WTC11 (cell line): ENCODE results near the gene TMPRSS11D. TPM values are rescaled to one million over a fixed set of nuclear protein-coding genes. Genes with fewer than 3 reads are reported as not detected.

Source experiments
- ATAC-seq: fragments of 200-7000 bp; cut with Tn5 transposase; 2 replicates; pipeline ENCODE4 v1.10.0; 2021; ENCODE audit warnings: mild to moderate bottlenecking, moderate library complexity
- CTCF ChIA-PET: fragments of 300-600 bp; sonication (Branson Sonifier 250); formaldehyde crosslinking; loops from one replicate; lab custom pipeline; 2021; ENCODE audit warnings: antibody characterized with exemption; lab: Charles Lee
- POLR2A ChIA-PET: fragments of 350-600 bp; sonication (Branson Sonifier 250); formaldehyde crosslinking; loops from one replicate; lab custom pipeline; 2021; ENCODE audit warnings: antibody characterized with exemption; lab: Charles Lee
- DNase-seq: peaks from one replicate; pipeline ENCODE4 v3.0.0; 2021; ENCODE audit warnings: low spot score
- H3K27ac Mint-ChIP-seq: 2 replicates; pipeline ENCODE4 v1.8.0; 2021; ENCODE audit warnings: mixed read lengths
- H3K27me3 Mint-ChIP-seq: 2 replicates; pipeline ENCODE4 v1.8.0; 2021; ENCODE audit warnings: low read depth, mild to moderate bottlenecking, moderate library complexity, mixed read lengths
- H3K36me3 Mint-ChIP-seq: 2 replicates; pipeline ENCODE4 v1.8.0; 2021; ENCODE audit warnings: mixed read lengths
- H3K4me1 Mint-ChIP-seq: 2 replicates; pipeline ENCODE4 v1.8.0; 2022; ENCODE audit warnings: mixed read lengths
- H3K4me3 Mint-ChIP-seq: 2 replicates; pipeline ENCODE4 v1.8.0; 2021; ENCODE audit warnings: mild to moderate bottlenecking, moderate library complexity, mixed read lengths
- H3K9me3 Mint-ChIP-seq: 2 replicates; pipeline ENCODE4 v1.8.0; 2021; ENCODE audit warnings: mixed read lengths
- ELF4 ChIP-seq: sonication (generic); formaldehyde crosslinking; IDR thresholded peaks from 2 replicates; pipeline ENCODE4 v1.8.1; 2022; ENCODE audit warnings: low read depth, mild to moderate bottlenecking, moderate library complexity, missing genetic modification reagents
- ESRRA ChIP-seq: sonication (generic); formaldehyde crosslinking; IDR thresholded peaks from 2 replicates; pipeline ENCODE4 v1.8.1; 2022; ENCODE audit warnings: mild to moderate bottlenecking, missing genetic modification reagents, borderline replicate concordance
- JAZF1 ChIP-seq: fragments of 250-450 bp; sonication (Bioruptor Pico); IDR thresholded peaks from 2 replicates; pipeline ENCODE4 v1.9.0; 2021; ENCODE audit warnings: moderate library complexity, mild to moderate bottlenecking, inconsistent platforms
- KAT7 ChIP-seq: sonication (generic); formaldehyde crosslinking; IDR thresholded peaks from 2 replicates; pipeline ENCODE4 v1.8.1; 2023; ENCODE audit warnings: missing genetic modification reagents, mild to moderate bottlenecking, borderline replicate concordance
- NFATC4 ChIP-seq: fragments of 250-450 bp; sonication (Bioruptor Pico); IDR thresholded peaks from 2 replicates; pipeline ENCODE4 v1.9.0; 2021; ENCODE audit warnings: mild to moderate bottlenecking
- NFYB ChIP-seq: sonication (generic); formaldehyde crosslinking; conservative IDR thresholded peaks from 2 replicates; pipeline ENCODE4 v1.8.0; 2022; ENCODE audit warnings: low read depth, missing genetic modification reagents
- NR2C2 ChIP-seq: sonication (generic); formaldehyde crosslinking; IDR thresholded peaks from 2 replicates; pipeline ENCODE4 v1.8.0; 2022; ENCODE audit warnings: mild to moderate bottlenecking, missing genetic modification reagents
- PRRX2 ChIP-seq: fragments of 250-450 bp; sonication (Bioruptor Pico); IDR thresholded peaks from 2 replicates; pipeline ENCODE4 v1.8.0; 2021; ENCODE audit warnings: mild to moderate bottlenecking
- SOX15 ChIP-seq: fragments of 250-450 bp; sonication (Bioruptor Pico); IDR thresholded peaks from 2 replicates; pipeline ENCODE4 v1.9.0; 2021; ENCODE audit warnings: mild to moderate bottlenecking
- ZNF671 ChIP-seq: fragments of 250-450 bp; sonication (Bioruptor Pico); IDR thresholded peaks from 2 replicates; pipeline ENCODE4 v1.8.0; 2021; ENCODE audit warnings: mild to moderate bottlenecking
- total RNA-seq: library from RNA; stranded (reverse); gene quantifications from 3 replicates; pipeline ENCODE4 v1.2.3, GENCODE V29; 2021
- TF ChIP-seq, protein P1 (sequence below): sonication (generic); formaldehyde crosslinking; IDR thresholded peaks from 2 replicates; pipeline ENCODE4 v1.8.0; 2023; ENCODE audit warnings: missing genetic modification reagents, mild to moderate bottlenecking, borderline replicate concordance
- TF ChIP-seq, protein P2 (sequence below): sonication (generic); formaldehyde crosslinking; IDR thresholded peaks from 2 replicates; pipeline ENCODE4 v1.8.0; 2022; ENCODE audit warnings: mild to moderate bottlenecking, missing genetic modification reagents
- TF ChIP-seq, protein P3 (sequence below): sonication (generic); formaldehyde crosslinking; IDR thresholded peaks from 2 replicates; pipeline ENCODE4 v1.8.1; 2022; ENCODE audit warnings: mild to moderate bottlenecking, moderate library complexity, missing genetic modification reagents
- TF ChIP-seq, protein P4 (sequence below): fragments of 200-600 bp; IDR thresholded peaks from 2 replicates; pipeline ENCODE4 v1.8.0; 2022; ENCODE audit warnings: antibody characterized with exemption

The TMPRSS11D gene
- total RNA-seq, 1 experiment from 2014 or later, result not detected

DNA sequence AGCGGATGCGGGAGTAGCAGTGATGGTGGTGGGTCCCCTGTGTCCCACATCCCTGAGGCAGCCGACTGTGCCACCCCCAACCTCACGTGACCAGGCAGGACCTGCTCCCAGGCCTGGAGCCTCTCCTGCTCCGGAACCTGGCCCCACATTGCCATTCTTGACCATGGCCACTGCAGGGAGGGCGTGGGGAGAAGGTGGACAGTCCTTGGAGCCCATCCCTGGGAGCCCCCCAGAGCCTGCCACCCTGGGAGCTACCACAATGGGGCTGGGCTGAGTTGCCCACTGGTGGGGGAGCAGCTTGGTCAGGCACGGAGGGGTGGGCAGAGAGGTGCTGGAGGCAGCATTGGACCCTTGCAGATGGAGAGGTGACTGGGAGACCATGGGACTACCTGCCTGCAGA lies 42.7 kb upstream of the TMPRSS11D start (continued):
- TF ChIP-seq, protein P1, sequence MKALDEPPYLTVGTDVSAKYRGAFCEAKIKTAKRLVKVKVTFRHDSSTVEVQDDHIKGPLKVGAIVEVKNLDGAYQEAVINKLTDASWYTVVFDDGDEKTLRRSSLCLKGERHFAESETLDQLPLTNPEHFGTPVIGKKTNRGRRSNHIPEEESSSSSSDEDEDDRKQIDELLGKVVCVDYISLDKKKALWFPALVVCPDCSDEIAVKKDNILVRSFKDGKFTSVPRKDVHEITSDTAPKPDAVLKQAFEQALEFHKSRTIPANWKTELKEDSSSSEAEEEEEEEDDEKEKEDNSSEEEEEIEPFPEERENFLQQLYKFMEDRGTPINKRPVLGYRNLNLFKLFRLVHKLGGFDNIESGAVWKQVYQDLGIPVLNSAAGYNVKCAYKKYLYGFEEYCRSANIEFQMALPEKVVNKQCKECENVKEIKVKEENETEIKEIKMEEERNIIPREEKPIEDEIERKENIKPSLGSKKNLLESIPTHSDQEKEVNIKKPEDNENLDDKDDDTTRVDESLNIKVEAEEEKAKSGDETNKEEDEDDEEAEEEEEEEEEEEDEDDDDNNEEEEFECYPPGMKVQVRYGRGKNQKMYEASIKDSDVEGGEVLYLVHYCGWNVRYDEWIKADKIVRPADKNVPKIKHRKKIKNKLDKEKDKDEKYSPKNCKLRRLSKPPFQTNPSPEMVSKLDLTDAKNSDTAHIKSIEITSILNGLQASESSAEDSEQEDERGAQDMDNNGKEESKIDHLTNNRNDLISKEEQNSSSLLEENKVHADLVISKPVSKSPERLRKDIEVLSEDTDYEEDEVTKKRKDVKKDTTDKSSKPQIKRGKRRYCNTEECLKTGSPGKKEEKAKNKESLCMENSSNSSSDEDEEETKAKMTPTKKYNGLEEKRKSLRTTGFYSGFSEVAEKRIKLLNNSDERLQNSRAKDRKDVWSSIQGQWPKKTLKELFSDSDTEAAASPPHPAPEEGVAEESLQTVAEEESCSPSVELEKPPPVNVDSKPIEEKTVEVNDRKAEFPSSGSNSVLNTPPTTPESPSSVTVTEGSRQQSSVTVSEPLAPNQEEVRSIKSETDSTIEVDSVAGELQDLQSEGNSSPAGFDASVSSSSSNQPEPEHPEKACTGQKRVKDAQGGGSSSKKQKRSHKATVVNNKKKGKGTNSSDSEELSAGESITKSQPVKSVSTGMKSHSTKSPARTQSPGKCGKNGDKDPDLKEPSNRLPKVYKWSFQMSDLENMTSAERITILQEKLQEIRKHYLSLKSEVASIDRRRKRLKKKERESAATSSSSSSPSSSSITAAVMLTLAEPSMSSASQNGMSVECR (CRISPR knock-in tag), result no peak

DNA sequence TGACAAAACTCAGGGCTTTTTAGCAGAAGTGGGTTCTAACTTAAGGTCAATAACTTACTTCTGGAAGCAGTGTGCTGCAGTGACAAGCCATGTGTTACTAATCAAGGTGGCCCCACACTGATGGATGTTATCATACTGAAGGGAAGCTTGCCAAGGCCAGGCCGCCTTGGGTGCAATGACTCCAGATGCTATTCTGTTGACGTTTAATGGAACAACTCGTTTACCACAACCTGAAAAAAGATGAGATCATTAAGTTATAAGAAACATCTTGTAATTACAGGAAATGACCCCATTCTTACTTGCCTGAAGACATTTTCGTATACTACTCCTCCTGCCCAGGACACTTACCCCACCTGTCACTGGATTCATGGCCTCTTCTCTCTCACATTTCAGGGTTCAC lies 38.9 kb upstream of the TMPRSS11D start:
- DNase-seq, result no peak
- Mint-ChIP-seq H3K4me1 (0 out of 2 replicates have a peak, but pooled peaks cover 2% of the 10 kb centered on the region), H3K4me3 (no peak overlapping the region), H3K27ac (no peak overlapping the region), H3K36me3 (no peaks in the 10 kb centered on the region), H3K9me3 (peaks cover 7% of the 10 kb centered on the region), H3K27me3 (no peaks in the 10 kb centered on the region)
- CTCF ChIA-PET, result no interaction called here
- POLR2A ChIA-PET, result no interaction called here
- no peak for ATAC-seq
- TF ChIP-seq, protein P2, sequence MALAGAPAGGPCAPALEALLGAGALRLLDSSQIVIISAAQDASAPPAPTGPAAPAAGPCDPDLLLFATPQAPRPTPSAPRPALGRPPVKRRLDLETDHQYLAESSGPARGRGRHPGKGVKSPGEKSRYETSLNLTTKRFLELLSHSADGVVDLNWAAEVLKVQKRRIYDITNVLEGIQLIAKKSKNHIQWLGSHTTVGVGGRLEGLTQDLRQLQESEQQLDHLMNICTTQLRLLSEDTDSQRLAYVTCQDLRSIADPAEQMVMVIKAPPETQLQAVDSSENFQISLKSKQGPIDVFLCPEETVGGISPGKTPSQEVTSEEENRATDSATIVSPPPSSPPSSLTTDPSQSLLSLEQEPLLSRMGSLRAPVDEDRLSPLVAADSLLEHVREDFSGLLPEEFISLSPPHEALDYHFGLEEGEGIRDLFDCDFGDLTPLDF (CRISPR knock-in tag), result no peak
- TF ChIP-seq, protein P1 (CRISPR knock-in tag), result no peak
- TF ChIP-seq KAT7 (CRISPR knock-in tag) (no peak), ELF4 (no peak), SOX15 (CRISPR knock-in tag) (no peak), NR2C2 (CRISPR knock-in tag) (no peak)

- CTCF ChIA-PET, result interaction anchor here (1.0 to 1.4 kb wide), 4 partner anchors 70 to 258 kb away, joined by 3 read pairs; no protein-coding TSS in a partner anchor
- no peaks in the 10 kb centered on the region for H3K27me3 Mint-ChIP-seq
- peak; percentile 94 for ATAC-seq
- H3K9me3 Mint-ChIP-seq, result no peaks in the 10 kb centered on the region
- no peak overlapping the region for H3K4me3 Mint-ChIP-seq
- no peaks in the 10 kb centered on the region for H3K36me3 Mint-ChIP-seq
- TF ChIP-seq, protein P3, sequence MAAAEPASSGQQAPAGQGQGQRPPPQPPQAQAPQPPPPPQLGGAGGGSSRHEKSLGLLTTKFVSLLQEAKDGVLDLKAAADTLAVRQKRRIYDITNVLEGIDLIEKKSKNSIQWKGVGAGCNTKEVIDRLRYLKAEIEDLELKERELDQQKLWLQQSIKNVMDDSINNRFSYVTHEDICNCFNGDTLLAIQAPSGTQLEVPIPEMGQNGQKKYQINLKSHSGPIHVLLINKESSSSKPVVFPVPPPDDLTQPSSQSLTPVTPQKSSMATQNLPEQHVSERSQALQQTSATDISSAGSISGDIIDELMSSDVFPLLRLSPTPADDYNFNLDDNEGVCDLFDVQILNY (CRISPR knock-in tag), result no peak
- TF ChIP-seq PRRX2 (CRISPR knock-in tag), result no peak
- TF ChIP-seq, protein P4, sequence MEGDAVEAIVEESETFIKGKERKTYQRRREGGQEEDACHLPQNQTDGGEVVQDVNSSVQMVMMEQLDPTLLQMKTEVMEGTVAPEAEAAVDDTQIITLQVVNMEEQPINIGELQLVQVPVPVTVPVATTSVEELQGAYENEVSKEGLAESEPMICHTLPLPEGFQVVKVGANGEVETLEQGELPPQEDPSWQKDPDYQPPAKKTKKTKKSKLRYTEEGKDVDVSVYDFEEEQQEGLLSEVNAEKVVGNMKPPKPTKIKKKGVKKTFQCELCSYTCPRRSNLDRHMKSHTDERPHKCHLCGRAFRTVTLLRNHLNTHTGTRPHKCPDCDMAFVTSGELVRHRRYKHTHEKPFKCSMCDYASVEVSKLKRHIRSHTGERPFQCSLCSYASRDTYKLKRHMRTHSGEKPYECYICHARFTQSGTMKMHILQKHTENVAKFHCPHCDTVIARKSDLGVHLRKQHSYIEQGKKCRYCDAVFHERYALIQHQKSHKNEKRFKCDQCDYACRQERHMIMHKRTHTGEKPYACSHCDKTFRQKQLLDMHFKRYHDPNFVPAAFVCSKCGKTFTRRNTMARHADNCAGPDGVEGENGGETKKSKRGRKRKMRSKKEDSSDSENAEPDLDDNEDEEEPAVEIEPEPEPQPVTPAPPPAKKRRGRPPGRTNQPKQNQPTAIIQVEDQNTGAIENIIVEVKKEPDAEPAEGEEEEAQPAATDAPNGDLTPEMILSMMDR, result peak; percentile 51
- TF ChIP-seq ZNF671 (CRISPR knock-in tag), result no peak
- TF ChIP-seq NFYB, result no peak
- TF ChIP-seq NFATC4 (CRISPR knock-in tag), result no peak
- TF ChIP-seq JAZF1, result no peak
- no peak for TF ChIP-seq ESRRA (CRISPR knock-in tag)
- TF ChIP-seq, protein P1 (CRISPR knock-in tag), result no peak
- POLR2A ChIA-PET, result no interaction called here
- H3K27ac Mint-ChIP-seq, result no peak overlapping the region
- 0 out of 2 replicates have a peak, but pooled peaks cover 2% of the 10 kb centered on the region for H3K4me1 Mint-ChIP-seq
- DNase-seq, result no peak
These were observed 34.6 kb upstream of the TMPRSS11D start for GRCh38 chr4:67918428-67918827.
